ENCODE results near the gene RPL39.

GRCh38 chrX:119757646-119757978 lies 33.8 kb downstream of the RPL39 start:
- TF ChIP-seq CTCF (IDR thresholded peaks at IDR 0.05) (no peak), POLR2AphosphoS5 (IDR thresholded peaks at IDR 0.05) (no peak), POLR2A (IDR thresholded peaks at IDR 0.05) (no peak)
